Spleen (tissue), 7 donors: ENCODE data around the gene GAREM1.

ENCODE experiments used
- POLR2A ChIP-seq, 3 donors: fragments of 450-650 bp; IDR thresholded peaks; one replicate each; pipeline ENCODE4 v1.5.1; 2017; ENCODE audit warnings: antibody characterized with exemption in 3 of 3, mild to moderate bottlenecking in 1 of 3
- TF ChIP-seq, protein P1 (sequence below), 11 experiments: fragments of 200-600 bp in 7 of 11; fragments of 450-650 bp in 4 of 11; sonication (generic) in 4 of 11; IDR thresholded peaks in 8 of 11; conservative IDR thresholded peaks in 3 of 11; 1 replicate in 7 of 11; 2 replicates in 4 of 11; pipeline versions ENCODE4 v1.4.0 to v1.8.0; 2016 to 2021; ENCODE audit warnings: antibody characterized with exemption in 11 of 11, inconsistent platforms in 4 of 11, mild to moderate bottlenecking in 1 of 11
- donor health status: DM: no; HTN: no; CAD: no; lungs with moderate emphysema.
- donor health status: DM: no; HTN: no; CAD: no.
- donor health status: DM: no; HTN: no; CAD: no.

- TF ChIP-seq, protein P1, sequence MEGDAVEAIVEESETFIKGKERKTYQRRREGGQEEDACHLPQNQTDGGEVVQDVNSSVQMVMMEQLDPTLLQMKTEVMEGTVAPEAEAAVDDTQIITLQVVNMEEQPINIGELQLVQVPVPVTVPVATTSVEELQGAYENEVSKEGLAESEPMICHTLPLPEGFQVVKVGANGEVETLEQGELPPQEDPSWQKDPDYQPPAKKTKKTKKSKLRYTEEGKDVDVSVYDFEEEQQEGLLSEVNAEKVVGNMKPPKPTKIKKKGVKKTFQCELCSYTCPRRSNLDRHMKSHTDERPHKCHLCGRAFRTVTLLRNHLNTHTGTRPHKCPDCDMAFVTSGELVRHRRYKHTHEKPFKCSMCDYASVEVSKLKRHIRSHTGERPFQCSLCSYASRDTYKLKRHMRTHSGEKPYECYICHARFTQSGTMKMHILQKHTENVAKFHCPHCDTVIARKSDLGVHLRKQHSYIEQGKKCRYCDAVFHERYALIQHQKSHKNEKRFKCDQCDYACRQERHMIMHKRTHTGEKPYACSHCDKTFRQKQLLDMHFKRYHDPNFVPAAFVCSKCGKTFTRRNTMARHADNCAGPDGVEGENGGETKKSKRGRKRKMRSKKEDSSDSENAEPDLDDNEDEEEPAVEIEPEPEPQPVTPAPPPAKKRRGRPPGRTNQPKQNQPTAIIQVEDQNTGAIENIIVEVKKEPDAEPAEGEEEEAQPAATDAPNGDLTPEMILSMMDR (IDR thresholded peaks at IDR 0.05 in 8 of 11, conservative IDR thresholded peaks at IDR 0.05 in 3 of 11): no peak
- no peak for TF ChIP-seq POLR2A (IDR thresholded peaks at IDR 0.05)
Observed at GRCh38 chr18:32303400-32303799, 167.3 kb downstream of the GAREM1 start.
